Spleen (tissue), 7 donors: ENCODE results near the gene DSE.

Experiments used
- POLR2A ChIP-seq, 3 donors: fragments of 450-650 bp; IDR thresholded peaks; one replicate each; pipeline ENCODE4 v1.5.1; 2017; ENCODE audit warnings: antibody characterized with exemption in 3 of 3, mild to moderate bottlenecking in 1 of 3
- POLR2AphosphoS5 ChIP-seq, 3 donors: sonication (generic); formaldehyde crosslinking; IDR thresholded peaks; one replicate each; pipeline ENCODE4 v1.5.1; 2017; ENCODE audit warnings: antibody characterized with exemption in 3 of 3
- TF ChIP-seq, protein P1 (sequence below), 11 experiments: fragments of 200-600 bp in 7 of 11; fragments of 450-650 bp in 4 of 11; sonication (generic) in 4 of 11; IDR thresholded peaks in 8 of 11; conservative IDR thresholded peaks in 3 of 11; 1 replicate in 7 of 11; 2 replicates in 4 of 11; pipeline versions ENCODE4 v1.4.0 to v1.8.0; 2016 to 2021; ENCODE audit warnings: antibody characterized with exemption in 11 of 11, inconsistent platforms in 4 of 11, mild to moderate bottlenecking in 1 of 11
- donor health status: DM: no; HTN: no; CAD: no; lungs with moderate emphysema.
- donor health status: DM: no; HTN: no; CAD: no.
- donor health status: DM: no; HTN: no; CAD: no.

DNA sequence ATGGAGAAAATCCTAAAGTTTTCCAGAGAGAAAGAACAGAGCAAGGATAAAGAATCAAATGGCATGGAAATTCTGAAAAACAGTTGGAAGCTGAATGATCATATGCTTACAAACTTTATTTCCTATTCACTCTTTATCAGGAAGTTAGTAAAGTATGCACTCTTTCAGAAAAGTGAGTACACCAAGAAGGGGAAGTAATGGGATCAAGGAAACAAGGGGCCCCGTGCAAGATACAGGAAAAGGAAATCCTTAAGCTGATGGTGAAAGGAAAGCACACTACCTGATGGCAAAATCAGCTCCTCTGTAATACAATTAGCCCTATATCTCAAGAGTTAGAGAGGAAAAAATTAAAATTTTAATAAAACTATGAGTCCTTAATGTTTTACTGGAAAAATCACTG is 104.4 kb downstream of the DSE start:
- TF ChIP-seq POLR2A (IDR thresholded peaks at IDR 0.05): no peak
- TF ChIP-seq, protein P1, sequence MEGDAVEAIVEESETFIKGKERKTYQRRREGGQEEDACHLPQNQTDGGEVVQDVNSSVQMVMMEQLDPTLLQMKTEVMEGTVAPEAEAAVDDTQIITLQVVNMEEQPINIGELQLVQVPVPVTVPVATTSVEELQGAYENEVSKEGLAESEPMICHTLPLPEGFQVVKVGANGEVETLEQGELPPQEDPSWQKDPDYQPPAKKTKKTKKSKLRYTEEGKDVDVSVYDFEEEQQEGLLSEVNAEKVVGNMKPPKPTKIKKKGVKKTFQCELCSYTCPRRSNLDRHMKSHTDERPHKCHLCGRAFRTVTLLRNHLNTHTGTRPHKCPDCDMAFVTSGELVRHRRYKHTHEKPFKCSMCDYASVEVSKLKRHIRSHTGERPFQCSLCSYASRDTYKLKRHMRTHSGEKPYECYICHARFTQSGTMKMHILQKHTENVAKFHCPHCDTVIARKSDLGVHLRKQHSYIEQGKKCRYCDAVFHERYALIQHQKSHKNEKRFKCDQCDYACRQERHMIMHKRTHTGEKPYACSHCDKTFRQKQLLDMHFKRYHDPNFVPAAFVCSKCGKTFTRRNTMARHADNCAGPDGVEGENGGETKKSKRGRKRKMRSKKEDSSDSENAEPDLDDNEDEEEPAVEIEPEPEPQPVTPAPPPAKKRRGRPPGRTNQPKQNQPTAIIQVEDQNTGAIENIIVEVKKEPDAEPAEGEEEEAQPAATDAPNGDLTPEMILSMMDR (IDR thresholded peaks at IDR 0.05 in 8 of 11, conservative IDR thresholded peaks at IDR 0.05 in 3 of 11): no peak
- no peak for TF ChIP-seq POLR2AphosphoS5 (IDR thresholded peaks at IDR 0.05)
